Measurements from ENCODE around the gene OR4X2.

The OR4X2 gene

DNA sequence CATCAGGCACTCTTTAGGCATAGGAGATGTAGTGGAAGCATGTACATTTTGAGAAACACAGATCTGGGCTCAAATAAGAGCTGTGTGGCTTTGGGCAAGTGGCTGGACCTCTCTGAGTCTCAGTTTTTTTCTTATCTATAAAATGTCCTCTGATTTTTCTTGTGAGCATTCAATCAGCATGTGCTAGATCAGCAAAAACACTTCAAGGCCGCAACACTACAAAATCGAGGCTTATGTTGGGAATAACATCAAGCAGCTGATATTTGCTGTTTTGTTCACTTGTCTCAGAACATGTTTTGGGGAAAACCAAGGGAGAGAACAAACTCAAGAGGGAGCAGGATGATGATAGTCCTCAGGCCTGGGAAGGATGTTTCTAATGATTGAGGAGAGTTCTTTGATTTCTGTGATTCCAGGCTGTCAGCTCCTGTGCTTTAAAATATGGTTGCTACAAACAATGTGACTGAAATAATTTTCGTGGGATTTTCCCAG, 18.6 kb downstream of the OR4X2 start, which contains the start of gene OR4X1 (continued):
- TF ChIP-seq, protein P1, sequence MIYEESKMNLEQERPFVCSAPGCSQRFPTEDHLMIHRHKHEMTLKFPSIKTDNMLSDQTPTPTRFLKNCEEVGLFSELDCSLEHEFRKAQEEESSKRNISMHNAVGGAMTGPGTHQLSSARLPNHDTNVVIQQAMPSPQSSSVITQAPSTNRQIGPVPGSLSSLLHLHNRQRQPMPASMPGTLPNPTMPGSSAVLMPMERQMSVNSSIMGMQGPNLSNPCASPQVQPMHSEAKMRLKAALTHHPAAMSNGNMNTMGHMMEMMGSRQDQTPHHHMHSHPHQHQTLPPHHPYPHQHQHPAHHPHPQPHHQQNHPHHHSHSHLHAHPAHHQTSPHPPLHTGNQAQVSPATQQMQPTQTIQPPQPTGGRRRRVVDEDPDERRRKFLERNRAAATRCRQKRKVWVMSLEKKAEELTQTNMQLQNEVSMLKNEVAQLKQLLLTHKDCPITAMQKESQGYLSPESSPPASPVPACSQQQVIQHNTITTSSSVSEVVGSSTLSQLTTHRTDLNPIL (CRISPR knock-in tag; IDR thresholded peaks at IDR 0.05; ENCODE audit: low read depth): no peak
- TF ChIP-seq OSR1 (CRISPR knock-in tag; IDR thresholded peaks at IDR 0.05) (no peak), ISL1 (CRISPR knock-in tag; IDR thresholded peaks at IDR 0.05) (no peak)
- TF ChIP-seq, protein P2, sequence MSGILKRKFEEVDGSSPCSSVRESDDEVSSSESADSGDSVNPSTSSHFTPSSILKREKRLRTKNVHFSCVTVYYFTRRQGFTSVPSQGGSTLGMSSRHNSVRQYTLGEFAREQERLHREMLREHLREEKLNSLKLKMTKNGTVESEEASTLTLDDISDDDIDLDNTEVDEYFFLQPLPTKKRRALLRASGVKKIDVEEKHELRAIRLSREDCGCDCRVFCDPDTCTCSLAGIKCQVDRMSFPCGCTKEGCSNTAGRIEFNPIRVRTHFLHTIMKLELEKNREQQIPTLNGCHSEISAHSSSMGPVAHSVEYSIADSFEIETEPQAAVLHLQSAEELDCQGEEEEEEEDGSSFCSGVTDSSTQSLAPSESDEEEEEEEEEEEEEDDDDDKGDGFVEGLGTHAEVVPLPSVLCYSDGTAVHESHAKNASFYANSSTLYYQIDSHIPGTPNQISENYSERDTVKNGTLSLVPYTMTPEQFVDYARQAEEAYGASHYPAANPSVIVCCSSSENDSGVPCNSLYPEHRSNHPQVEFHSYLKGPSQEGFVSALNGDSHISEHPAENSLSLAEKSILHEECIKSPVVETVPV (CRISPR knock-in tag; IDR thresholded peaks at IDR 0.05): no peak

DNA sequence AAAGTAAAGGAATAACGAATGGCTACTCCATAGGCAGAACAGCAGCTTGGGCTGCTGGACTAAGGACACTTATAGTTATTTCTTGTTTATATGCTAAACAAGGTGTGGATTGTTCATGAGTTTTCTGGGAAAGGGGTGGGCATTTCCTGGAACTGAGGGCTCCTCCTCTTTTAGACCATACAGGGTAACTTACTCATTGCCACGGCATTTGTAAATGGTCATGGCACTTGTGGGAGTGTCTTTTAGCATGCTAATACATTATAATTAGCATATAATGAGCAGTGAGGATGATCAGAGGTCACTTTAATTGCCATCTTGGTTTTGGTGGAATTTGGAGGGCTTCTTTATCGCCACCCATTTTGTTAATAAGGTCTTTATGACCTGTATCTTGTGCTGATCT, 25.7 kb downstream of the OR4X2 start:
- TF ChIP-seq ARNTL (CRISPR knock-in tag; IDR thresholded peaks at IDR 0.05; ENCODE audit: borderline replicate concordance, low read depth): no peak
- no peak for TF ChIP-seq ZNF8 (CRISPR knock-in tag; IDR thresholded peaks at IDR 0.05)
- no peak for TF ChIP-seq RARB (CRISPR knock-in tag; IDR thresholded peaks at IDR 0.05)
- TF ChIP-seq OSR1 (CRISPR knock-in tag; IDR thresholded peaks at IDR 0.05): no peak
- TF ChIP-seq BACH2 (CRISPR knock-in tag; IDR thresholded peaks at IDR 0.05; ENCODE audit: borderline replicate concordance): no peak
- no peak for ATAC-seq

DNA sequence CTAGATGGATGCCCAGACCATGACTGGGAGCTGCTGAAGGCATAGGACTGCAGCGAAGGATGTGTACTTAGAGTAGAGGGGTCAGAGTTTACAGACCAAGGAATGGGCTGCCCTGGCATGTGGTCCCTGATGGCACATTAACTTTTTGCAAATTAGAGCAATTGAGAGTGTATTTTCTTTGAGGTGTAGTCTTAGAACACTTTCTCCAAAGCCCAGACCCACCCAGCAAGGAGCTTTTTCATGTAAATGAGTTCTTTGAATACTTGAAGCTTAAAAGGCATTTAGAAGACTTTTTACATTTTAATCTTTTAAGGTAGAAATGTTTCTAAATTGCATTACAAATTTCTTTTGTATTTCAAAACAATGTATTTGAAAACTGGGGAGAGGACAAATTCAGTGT, 27.7 kb downstream of the OR4X2 start:
- no peak for ATAC-seq

More for the DNA sequence above, 27.7 kb downstream of the OR4X2 start:
- TF ChIP-seq TOX (CRISPR knock-in tag; IDR thresholded peaks at IDR 0.05; ENCODE audit: borderline replicate concordance) (no peak), PPARA (CRISPR knock-in tag; IDR thresholded peaks at IDR 0.05; ENCODE audit: borderline replicate concordance) (no peak), ZNF8 (CRISPR knock-in tag; IDR thresholded peaks at IDR 0.05) (no peak), ZNF565 (CRISPR knock-in tag; conservative IDR thresholded peaks at IDR 0.05; ENCODE audit: low read depth) (no peak), ZFP30 (CRISPR knock-in tag; IDR thresholded peaks at IDR 0.05) (no peak), TCF4 (CRISPR knock-in tag; IDR thresholded peaks at IDR 0.05; ENCODE audit: borderline replicate concordance) (no peak), ISL1 (CRISPR knock-in tag; IDR thresholded peaks at IDR 0.05) (no peak), ZFP3 (CRISPR knock-in tag; IDR thresholded peaks at IDR 0.05) (no peak), OSR1 (CRISPR knock-in tag; IDR thresholded peaks at IDR 0.05) (no peak), RARB (CRISPR knock-in tag; IDR thresholded peaks at IDR 0.05) (no peak), ZNF70 (CRISPR knock-in tag; IDR thresholded peaks at IDR 0.05) (no peak), ESRRG (CRISPR knock-in tag; IDR thresholded peaks at IDR 0.05) (no peak), GLIS3 (CRISPR knock-in tag; IDR thresholded peaks at IDR 0.05) (no peak), SNAI2 (CRISPR knock-in tag; IDR thresholded peaks at IDR 0.05) (no peak)
- TF ChIP-seq, protein P1 (CRISPR knock-in tag; IDR thresholded peaks at IDR 0.05; ENCODE audit: low read depth): no peak
- TF ChIP-seq, protein P3, sequence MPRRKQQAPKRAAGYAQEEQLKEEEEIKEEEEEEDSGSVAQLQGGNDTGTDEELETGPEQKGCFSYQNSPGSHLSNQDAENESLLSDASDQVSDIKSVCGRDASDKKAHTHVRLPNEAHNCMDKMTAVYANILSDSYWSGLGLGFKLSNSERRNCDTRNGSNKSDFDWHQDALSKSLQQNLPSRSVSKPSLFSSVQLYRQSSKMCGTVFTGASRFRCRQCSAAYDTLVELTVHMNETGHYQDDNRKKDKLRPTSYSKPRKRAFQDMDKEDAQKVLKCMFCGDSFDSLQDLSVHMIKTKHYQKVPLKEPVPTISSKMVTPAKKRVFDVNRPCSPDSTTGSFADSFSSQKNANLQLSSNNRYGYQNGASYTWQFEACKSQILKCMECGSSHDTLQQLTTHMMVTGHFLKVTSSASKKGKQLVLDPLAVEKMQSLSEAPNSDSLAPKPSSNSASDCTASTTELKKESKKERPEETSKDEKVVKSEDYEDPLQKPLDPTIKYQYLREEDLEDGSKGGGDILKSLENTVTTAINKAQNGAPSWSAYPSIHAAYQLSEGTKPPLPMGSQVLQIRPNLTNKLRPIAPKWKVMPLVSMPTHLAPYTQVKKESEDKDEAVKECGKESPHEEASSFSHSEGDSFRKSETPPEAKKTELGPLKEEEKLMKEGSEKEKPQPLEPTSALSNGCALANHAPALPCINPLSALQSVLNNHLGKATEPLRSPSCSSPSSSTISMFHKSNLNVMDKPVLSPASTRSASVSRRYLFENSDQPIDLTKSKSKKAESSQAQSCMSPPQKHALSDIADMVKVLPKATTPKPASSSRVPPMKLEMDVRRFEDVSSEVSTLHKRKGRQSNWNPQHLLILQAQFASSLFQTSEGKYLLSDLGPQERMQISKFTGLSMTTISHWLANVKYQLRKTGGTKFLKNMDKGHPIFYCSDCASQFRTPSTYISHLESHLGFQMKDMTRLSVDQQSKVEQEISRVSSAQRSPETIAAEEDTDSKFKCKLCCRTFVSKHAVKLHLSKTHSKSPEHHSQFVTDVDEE (CRISPR knock-in tag; IDR thresholded peaks at IDR 0.05): no peak
- TF ChIP-seq, protein P4, sequence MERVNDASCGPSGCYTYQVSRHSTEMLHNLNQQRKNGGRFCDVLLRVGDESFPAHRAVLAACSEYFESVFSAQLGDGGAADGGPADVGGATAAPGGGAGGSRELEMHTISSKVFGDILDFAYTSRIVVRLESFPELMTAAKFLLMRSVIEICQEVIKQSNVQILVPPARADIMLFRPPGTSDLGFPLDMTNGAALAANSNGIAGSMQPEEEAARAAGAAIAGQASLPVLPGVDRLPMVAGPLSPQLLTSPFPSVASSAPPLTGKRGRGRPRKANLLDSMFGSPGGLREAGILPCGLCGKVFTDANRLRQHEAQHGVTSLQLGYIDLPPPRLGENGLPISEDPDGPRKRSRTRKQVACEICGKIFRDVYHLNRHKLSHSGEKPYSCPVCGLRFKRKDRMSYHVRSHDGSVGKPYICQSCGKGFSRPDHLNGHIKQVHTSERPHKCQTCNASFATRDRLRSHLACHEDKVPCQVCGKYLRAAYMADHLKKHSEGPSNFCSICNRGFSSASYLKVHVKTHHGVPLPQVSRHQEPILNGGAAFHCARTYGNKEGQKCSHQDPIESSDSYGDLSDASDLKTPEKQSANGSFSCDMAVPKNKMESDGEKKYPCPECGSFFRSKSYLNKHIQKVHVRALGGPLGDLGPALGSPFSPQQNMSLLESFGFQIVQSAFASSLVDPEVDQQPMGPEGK (CRISPR knock-in tag; IDR thresholded peaks at IDR 0.05; ENCODE audit: borderline replicate concordance): no peak

All from SK-N-SH treated with all-trans-retinoic acid at 6 μM for 48 hours (cell line).